Neural cell (in vitro differentiated cells): ENCODE measurements around the gene CEL.

ENCODE experiments used
- EP300 ChIP-seq: fragments of 450-650 bp; conservative IDR thresholded peaks from 2 replicates; pipeline ENCODE4 v1.6.1; 2014; ENCODE audit warnings: antibody characterized with exemption, mild to moderate bottlenecking, moderate library complexity; ENCODE audit not compliant: poor library complexity, severe bottlenecking
- EZH2 ChIP-seq: fragments of 200-600, 300-800 bp; shearing (Covaris generic), sonication (generic); IDR thresholded peaks from 2 replicates; pipeline ENCODE4 v1.6.1; 2014; ENCODE audit warnings: antibody characterized with exemption, low read length, borderline replicate concordance, mild to moderate bottlenecking; ENCODE audit not compliant: insufficient read depth, poor library complexity, severe bottlenecking
- POLR2AphosphoS5 ChIP-seq: IDR thresholded peaks from 2 replicates; pipeline ENCODE4 v1.6.1; 2012
- TF ChIP-seq, protein P1 (sequence below): fragments of 450-650 bp; IDR thresholded peaks from 2 replicates; pipeline ENCODE4 v1.5.1; 2014; ENCODE audit warnings: antibody characterized with exemption, mild to moderate bottlenecking, moderate library complexity; ENCODE audit not compliant: poor library complexity, severe bottlenecking

GRCh38 chr9:133080161-133080560, 18.4 kb downstream of the CEL start:
- TF ChIP-seq, protein P1, sequence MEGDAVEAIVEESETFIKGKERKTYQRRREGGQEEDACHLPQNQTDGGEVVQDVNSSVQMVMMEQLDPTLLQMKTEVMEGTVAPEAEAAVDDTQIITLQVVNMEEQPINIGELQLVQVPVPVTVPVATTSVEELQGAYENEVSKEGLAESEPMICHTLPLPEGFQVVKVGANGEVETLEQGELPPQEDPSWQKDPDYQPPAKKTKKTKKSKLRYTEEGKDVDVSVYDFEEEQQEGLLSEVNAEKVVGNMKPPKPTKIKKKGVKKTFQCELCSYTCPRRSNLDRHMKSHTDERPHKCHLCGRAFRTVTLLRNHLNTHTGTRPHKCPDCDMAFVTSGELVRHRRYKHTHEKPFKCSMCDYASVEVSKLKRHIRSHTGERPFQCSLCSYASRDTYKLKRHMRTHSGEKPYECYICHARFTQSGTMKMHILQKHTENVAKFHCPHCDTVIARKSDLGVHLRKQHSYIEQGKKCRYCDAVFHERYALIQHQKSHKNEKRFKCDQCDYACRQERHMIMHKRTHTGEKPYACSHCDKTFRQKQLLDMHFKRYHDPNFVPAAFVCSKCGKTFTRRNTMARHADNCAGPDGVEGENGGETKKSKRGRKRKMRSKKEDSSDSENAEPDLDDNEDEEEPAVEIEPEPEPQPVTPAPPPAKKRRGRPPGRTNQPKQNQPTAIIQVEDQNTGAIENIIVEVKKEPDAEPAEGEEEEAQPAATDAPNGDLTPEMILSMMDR = no peak
- TF ChIP-seq POLR2AphosphoS5 = no peak
- no peak for TF ChIP-seq EZH2
- TF ChIP-seq EP300 = no peak
